GM23338 (cell line): Measurements from ENCODE around the gene VSTM2L. TPM values are rescaled to one million over a fixed set of nuclear protein-coding genes. Genes with fewer than 3 reads are reported as not detected.

ENCODE experiments used
- ATAC-seq: fragments of 200-7000 bp; cut with Tn5 transposase; 3 replicates; pipeline ENCODE4 v1.9.1; 2020
- DNase-seq: peaks from one replicate; pipeline ENCODE4 v3.0.0-alpha.2; 2015; ENCODE audit warnings: low spot score
- H2AFZ ChIP-seq: fragments of 200-600 bp; sonication (generic); 2 replicates; pipeline ENCODE4 v1.8.0; 2016; ENCODE audit warnings: antibody characterized with exemption, mild to moderate bottlenecking, moderate library complexity
- H3F3A ChIP-seq: fragments of 200-600 bp; sonication (generic); replicated peaks from 2 replicates; pipeline ENCODE4 v1.8.0; 2017; ENCODE audit warnings: antibody characterized with exemption, mixed run types, low read depth
- H3K27ac ChIP-seq: fragments of 200-600 bp; sonication (generic); 2 replicates; pipeline ENCODE4 v1.6.1; 2016; ENCODE audit warnings: low read depth
- H3K27me3 ChIP-seq: fragments of 200-600 bp; sonication (generic); 2 replicates; pipeline ENCODE4 v1.8.0; 2016; ENCODE audit warnings: mild to moderate bottlenecking, mixed run types, moderate library complexity; ENCODE audit not compliant: insufficient read depth
- H3K36me3 ChIP-seq: fragments of 200-600 bp; sonication (generic); 2 replicates; pipeline ENCODE4 v1.8.0; 2016; ENCODE audit warnings: mild to moderate bottlenecking; ENCODE audit not compliant: insufficient read depth
- H3K4me1 ChIP-seq: fragments of 200-600 bp; sonication (generic); 2 replicates; pipeline ENCODE4 v1.8.0; 2016; ENCODE audit warnings: mild to moderate bottlenecking, moderate library complexity; ENCODE audit not compliant: insufficient read depth
- H3K4me2 ChIP-seq: fragments of 200-600 bp; sonication (generic); 2 replicates; pipeline ENCODE4 v1.7.1; 2017; ENCODE audit warnings: mixed run types
- H3K4me3 ChIP-seq: fragments of 200-600 bp; sonication (generic); 2 replicates; pipeline ENCODE4 v1.6.1; 2016; ENCODE audit warnings: mixed run types
- H3K79me2 ChIP-seq: fragments of 200-600 bp; sonication (generic); replicated peaks from 2 replicates; pipeline ENCODE4 v1.8.0; 2017; ENCODE audit warnings: mild to moderate bottlenecking; ENCODE audit not compliant: insufficient read depth
- H3K9me2 ChIP-seq: fragments of 200-600 bp; sonication (generic); 2 replicates; pipeline ENCODE4 v1.8.0; 2017; ENCODE audit not compliant: insufficient read depth
- H4K20me1 ChIP-seq: fragments of 200-600 bp; sonication (generic); replicated peaks from 2 replicates; pipeline ENCODE4 v1.8.0; 2017; ENCODE audit warnings: mild to moderate bottlenecking; ENCODE audit not compliant: insufficient read depth
- H3K27ac Mint-ChIP-seq: 2 replicates; pipeline ENCODE4 v1.8.0; 2020; ENCODE audit warnings: inconsistent platforms, mild to moderate bottlenecking, moderate library complexity, mixed read lengths
- H3K27me3 Mint-ChIP-seq: 3 replicates; pipeline ENCODE4 v1.8.0; 2022; ENCODE audit warnings: low read depth, mild to moderate bottlenecking, moderate library complexity, mixed read lengths, inconsistent platforms; ENCODE audit not compliant: insufficient read depth, poor library complexity
- H3K36me3 Mint-ChIP-seq: 3 replicates; pipeline ENCODE4 v1.8.0; 2021; ENCODE audit warnings: low read depth, mild to moderate bottlenecking, inconsistent platforms, moderate library complexity, mixed read lengths
- H3K4me1 Mint-ChIP-seq: 3 replicates; pipeline ENCODE4 v1.8.0; 2020; ENCODE audit warnings: mild to moderate bottlenecking, inconsistent platforms, mixed read lengths
- H3K4me3 Mint-ChIP-seq: 3 replicates; pipeline ENCODE4 v1.8.0; 2021; ENCODE audit warnings: moderate library complexity, mild to moderate bottlenecking, inconsistent platforms, mixed read lengths
- H3K9me3 Mint-ChIP-seq: 3 replicates; pipeline ENCODE4 v1.8.0; 2020; ENCODE audit warnings: moderate library complexity, mild to moderate bottlenecking, inconsistent platforms, mixed read lengths
- CREB1 ChIP-seq: fragments of 250-450 bp; sonication (Bioruptor Pico); IDR thresholded peaks from 2 replicates; pipeline ENCODE4 v1.5.0; 2020; ENCODE audit warnings: low read depth, mild to moderate bottlenecking, moderate library complexity
- ETS1 ChIP-seq: IDR thresholded peaks from 2 replicates; pipeline ENCODE4 v1.6.1; 2016; ENCODE audit warnings: antibody characterized with exemption
- EZH2phosphoT487 ChIP-seq: fragments of 200-600 bp; sonication (generic); IDR thresholded peaks from one replicate; pipeline ENCODE4 v1.8.1; 2018; ENCODE audit warnings: antibody characterized with exemption; ENCODE audit not compliant: unreplicated experiment
- JUNB ChIP-seq: IDR thresholded peaks from one replicate; pipeline ENCODE4 v1.6.1; 2016; ENCODE audit warnings: antibody characterized with exemption; ENCODE audit not compliant: unreplicated experiment
- ZNF114 ChIP-seq: fragments of 250-450 bp; sonication (Bioruptor Pico); IDR thresholded peaks from 2 replicates; pipeline ENCODE4 v1.5.0; 2020; ENCODE audit warnings: mild to moderate bottlenecking, moderate library complexity
- ZNF331 ChIP-seq: fragments of 250-450 bp; sonication (Bioruptor Pico); IDR thresholded peaks from 2 replicates; pipeline ENCODE4 v1.5.0; 2020; ENCODE audit warnings: low read depth, mild to moderate bottlenecking, moderate library complexity
- ZNF462 ChIP-seq: fragments of 250-450 bp; sonication (Bioruptor Pico); IDR thresholded peaks from 2 replicates; pipeline ENCODE4 v1.5.0; 2020; ENCODE audit warnings: mild to moderate bottlenecking, moderate library complexity
- polyA plus RNA-seq: library from polyadenylated mRNA; unstranded; fragments of >200 nt; fragmentation: Nextera tagmentation; extraction: Ambion mirVana; gene quantifications from 2 replicates; pipeline ENCODE4 v1.2.1, GENCODE V29; 2016
- total RNA-seq: library from RNA; depleted of rRNA; stranded (reverse); fragments of >200 nt; shearing (Covaris generic); gene quantifications from 2 replicates; pipeline ENCODE4 v1.2.3, GENCODE V29; 2014

Gene VSTM2L
- total and polyA plus RNA-seq, 2 experiments from 2014 or later, result 0.60 to 1.9 TPM

- TF ChIP-seq ZNF331 (CRISPR knock-in tag) (no peak), JUNB (no peak)
Measured at GRCh38 chr20:37890643-37891042, 12.3 kb upstream of the VSTM2L start (continued).

- DNase-seq (no peak), ATAC-seq (no peak)
- Histone ChIP-seq H3K9me2 (no peaks in the 10 kb centered on the region), H2AFZ (no peak overlapping the region), H3K4me1 (no peaks in the 10 kb centered on the region), H4K20me1 (no peaks in the 10 kb centered on the region), H3K27me3 (no peaks in the 10 kb centered on the region), H3K79me2 (no peaks in the 10 kb centered on the region), H3K27ac (no peak overlapping the region), H3F3A (no peaks in the 10 kb centered on the region), H3K4me2 (no peak overlapping the region), H3K36me3 (no peaks in the 10 kb centered on the region), H3K4me3 (no peak overlapping the region)
- no peak overlapping the region for H3K27ac Mint-ChIP-seq
- no peak overlapping the region for H3K4me3 Mint-ChIP-seq
- H3K9me3 Mint-ChIP-seq, result no peaks in the 10 kb centered on the region
- TF ChIP-seq ETS1, result no peak
- no peak for TF ChIP-seq ZNF462 (CRISPR knock-in tag)
- TF ChIP-seq EZH2phosphoT487, result no peak
- no peak for TF ChIP-seq ZNF114
- no peak for TF ChIP-seq CREB1 (CRISPR knock-in tag)
- no peak for TF ChIP-seq ZNF331 (CRISPR knock-in tag)
- peaks cover 6% of the 10 kb centered on the region for H3K27me3 Mint-ChIP-seq
- no peaks in the 10 kb centered on the region; the same call in 2 of the 3 replicates for H3K36me3 Mint-ChIP-seq
- peaks cover 3% of the 10 kb centered on the region for H3K4me1 Mint-ChIP-seq
Measured at GRCh38 chr20:37892001-37892400, 10.9 kb upstream of the VSTM2L start.
